Smooth muscle cell (in vitro differentiated cells): ENCODE results near the gene EVX2. TPM values are rescaled to one million over a fixed set of nuclear protein-coding genes. Genes with fewer than 3 reads are reported as not detected.
A peak's percentile ranks its signal among the peaks of the same experiment; 100 is the strongest.

Experiments used
- DNase-seq: peaks from one replicate; lab custom pipeline; 2025; ENCODE audit not compliant: unreplicated experiment; lab: John Stamatoyannopoulos, UW
- H2AFZ ChIP-seq: fragments of 200-600 bp; sonication (generic); 2 replicates; pipeline ENCODE4 v1.6.0; 2016; ENCODE audit warnings: antibody characterized with exemption, low read depth, mild to moderate bottlenecking
- H3F3A ChIP-seq: fragments of 200-600 bp; sonication (generic); 2 replicates; pipeline ENCODE4 v1.6.0; 2017; ENCODE audit warnings: antibody characterized with exemption, low read depth
- H3K27ac ChIP-seq: fragments of 200-600 bp; sonication (generic); 2 replicates; pipeline ENCODE4 v1.5.1; 2016; ENCODE audit warnings: low read depth, mild to moderate bottlenecking
- H3K27me3 ChIP-seq: fragments of 200-600 bp; sonication (generic); 2 replicates; pipeline ENCODE4 v1.6.1; 2016; ENCODE audit warnings: low read depth, mild to moderate bottlenecking
- H3K36me3 ChIP-seq: fragments of 200-600 bp; sonication (generic); 2 replicates; pipeline ENCODE4 v1.5.1; 2016; ENCODE audit warnings: low read depth
- H3K4me1 ChIP-seq: fragments of 200-600 bp; sonication (generic); 2 replicates; pipeline ENCODE4 v1.5.1; 2016; ENCODE audit warnings: low read depth
- H3K4me2 ChIP-seq: fragments of 200-600 bp; sonication (generic); 2 replicates; pipeline ENCODE4 v1.6.0; 2016; ENCODE audit warnings: mild to moderate bottlenecking
- H3K4me3 ChIP-seq: fragments of 200-600 bp; sonication (generic); 2 replicates; pipeline ENCODE4 v1.5.1; 2016; ENCODE audit warnings: mild to moderate bottlenecking
- H3K79me2 ChIP-seq: fragments of 200-600 bp; sonication (generic); 2 replicates; pipeline ENCODE4 v1.6.0; 2016; ENCODE audit warnings: low read depth, mild to moderate bottlenecking
- H3K9ac ChIP-seq: fragments of 200-600 bp; sonication (generic); 2 replicates; pipeline ENCODE4 v1.6.0; 2016; ENCODE audit warnings: low read depth
- H3K9me3 ChIP-seq: fragments of 200-600 bp; sonication (generic); replicated peaks from 2 replicates; pipeline ENCODE4 v1.5.1; 2016; ENCODE audit warnings: low read depth
- H4K20me1 ChIP-seq: fragments of 200-600 bp; sonication (generic); 2 replicates; pipeline ENCODE4 v1.6.0; 2016; ENCODE audit warnings: low read depth
- WGBS: methylation state at CpG from one replicate; pipeline ENCODE4 v1.1.7; 2016; ENCODE audit warnings: low lambda C conversion rate; 5-methylcytosine and 5-hydroxymethylcytosine counted together
- polyA plus RNA-seq: library from polyadenylated mRNA; unstranded; fragments of >200 nt; fragmentation: Nextera tagmentation; extraction: Ambion mirVana; gene quantifications from 2 replicates; pipeline ENCODE4 v1.2.1, GENCODE V29; 2016
- total RNA-seq: library from RNA; depleted of rRNA; stranded (reverse); fragments of >200 nt; gene quantifications from 2 replicates; pipeline ENCODE4 v1.2.3, GENCODE V29; 2014
- TF ChIP-seq, protein P1 (sequence below): fragments of 200-600 bp; sonication (generic); IDR thresholded peaks from 2 replicates; pipeline ENCODE4 v1.5.1; 2017; ENCODE audit warnings: borderline replicate concordance, mild to moderate bottlenecking, antibody characterized with exemption; ENCODE audit not compliant: insufficient read depth, poor library complexity, severe bottlenecking

EVX2 gene
- total and polyA plus RNA-seq, 2 experiments from 2014 or later, result 0.04 TPM; not detected in 1

DNA sequence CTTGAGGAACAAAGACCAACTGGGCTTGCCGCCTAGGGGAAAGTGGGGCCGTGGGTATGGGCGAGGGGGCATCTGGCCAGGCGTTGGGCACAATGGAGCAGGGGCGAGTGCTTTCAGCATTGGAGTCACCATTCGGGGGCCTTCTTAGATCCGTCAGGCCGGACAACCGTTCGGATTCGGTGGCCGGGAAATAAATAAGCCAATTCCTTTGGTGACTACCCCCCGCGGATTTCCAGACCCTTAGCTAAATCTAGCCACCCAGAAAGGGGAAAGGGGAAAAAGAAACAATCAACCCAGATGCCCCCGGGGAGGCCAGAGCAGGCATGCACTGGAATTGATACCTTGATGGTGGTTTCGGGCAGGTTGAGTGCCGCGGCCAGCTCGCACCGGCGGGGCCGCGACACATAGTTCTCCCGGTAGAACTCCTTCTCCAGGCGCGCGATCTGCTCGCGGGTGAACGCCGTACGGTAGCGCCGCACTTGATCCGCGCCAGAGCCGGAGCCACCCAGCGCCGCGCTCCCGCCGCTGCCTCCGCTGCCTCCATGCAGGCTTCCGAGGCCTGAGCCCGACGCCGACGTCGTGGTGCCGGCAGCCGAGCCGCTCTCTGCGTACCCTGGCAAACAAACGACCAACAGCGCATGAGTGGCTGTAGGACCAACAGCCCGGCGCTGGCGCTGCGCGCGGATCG, 1.8 kb downstream of the EVX2 start:
- Histone ChIP-seq H3K4me3 (peak overlapping the region; percentile 44), H3F3A (no peaks in the 10 kb centered on the region), H3K4me2 (peak overlapping the region; percentile 82), H3K36me3 (no peaks in the 10 kb centered on the region), H3K4me1 (peaks cover 22% of the 10 kb centered on the region), H3K9ac (no peak overlapping the region), H3K79me2 (no peaks in the 10 kb centered on the region), H2AFZ (no peak overlapping the region), H3K27me3 (peaks cover 97% of the 10 kb centered on the region), H3K27ac (no peak overlapping the region), H3K9me3 (no peaks in the 10 kb centered on the region), H4K20me1 (no peaks in the 10 kb centered on the region)
- TF ChIP-seq, protein P1, sequence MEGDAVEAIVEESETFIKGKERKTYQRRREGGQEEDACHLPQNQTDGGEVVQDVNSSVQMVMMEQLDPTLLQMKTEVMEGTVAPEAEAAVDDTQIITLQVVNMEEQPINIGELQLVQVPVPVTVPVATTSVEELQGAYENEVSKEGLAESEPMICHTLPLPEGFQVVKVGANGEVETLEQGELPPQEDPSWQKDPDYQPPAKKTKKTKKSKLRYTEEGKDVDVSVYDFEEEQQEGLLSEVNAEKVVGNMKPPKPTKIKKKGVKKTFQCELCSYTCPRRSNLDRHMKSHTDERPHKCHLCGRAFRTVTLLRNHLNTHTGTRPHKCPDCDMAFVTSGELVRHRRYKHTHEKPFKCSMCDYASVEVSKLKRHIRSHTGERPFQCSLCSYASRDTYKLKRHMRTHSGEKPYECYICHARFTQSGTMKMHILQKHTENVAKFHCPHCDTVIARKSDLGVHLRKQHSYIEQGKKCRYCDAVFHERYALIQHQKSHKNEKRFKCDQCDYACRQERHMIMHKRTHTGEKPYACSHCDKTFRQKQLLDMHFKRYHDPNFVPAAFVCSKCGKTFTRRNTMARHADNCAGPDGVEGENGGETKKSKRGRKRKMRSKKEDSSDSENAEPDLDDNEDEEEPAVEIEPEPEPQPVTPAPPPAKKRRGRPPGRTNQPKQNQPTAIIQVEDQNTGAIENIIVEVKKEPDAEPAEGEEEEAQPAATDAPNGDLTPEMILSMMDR, result no peak
- no peak for DNase-seq
- WGBS, result 1% methylated on average over 61 of the region's 62 CpGs

DNA sequence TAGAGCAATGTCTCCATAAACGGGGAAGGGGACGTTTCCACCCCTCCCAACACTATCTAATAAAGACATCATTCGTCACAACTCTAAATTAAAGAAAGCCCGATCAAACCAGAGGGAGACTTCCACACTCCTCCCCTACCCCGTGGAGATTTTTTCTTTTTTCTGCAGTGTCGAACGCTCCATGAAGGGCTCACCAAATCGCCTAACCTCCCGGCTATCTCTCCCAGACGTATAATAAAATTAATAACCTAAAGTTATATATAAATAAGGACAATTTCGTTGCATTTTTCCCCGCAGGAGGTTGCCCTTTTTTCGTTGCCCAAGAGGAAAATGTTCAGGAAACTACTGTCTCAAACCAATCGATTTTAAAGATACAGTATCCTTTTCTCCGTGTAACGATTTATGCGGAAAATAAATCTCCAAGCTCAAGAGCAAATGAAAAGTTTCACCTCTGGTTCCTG, 2.4 kb downstream of the EVX2 start:
- DNase-seq, result no peak
- no peak overlapping the region for H2AFZ ChIP-seq
- H3K9ac ChIP-seq, result no peak overlapping the region
- H3K4me3 ChIP-seq, result peak overlapping the region; percentile 44
- H3K4me2 ChIP-seq, result no peak overlapping the region
- no peaks in the 10 kb centered on the region for H3K79me2 ChIP-seq
- H3K4me1 ChIP-seq, result peaks cover 22% of the 10 kb centered on the region
- WGBS, result 13% methylated on average over 17 of the region's 17 CpGs
- no peaks in the 10 kb centered on the region for H4K20me1 ChIP-seq
- H3K9me3 ChIP-seq, result no peaks in the 10 kb centered on the region
- no peak overlapping the region for H3K27ac ChIP-seq
- H3K36me3 ChIP-seq, result no peaks in the 10 kb centered on the region
- H3K27me3 ChIP-seq, result peaks cover 97% of the 10 kb centered on the region
- TF ChIP-seq, protein P1, result no peak
- no peaks in the 10 kb centered on the region for H3F3A ChIP-seq

DNA sequence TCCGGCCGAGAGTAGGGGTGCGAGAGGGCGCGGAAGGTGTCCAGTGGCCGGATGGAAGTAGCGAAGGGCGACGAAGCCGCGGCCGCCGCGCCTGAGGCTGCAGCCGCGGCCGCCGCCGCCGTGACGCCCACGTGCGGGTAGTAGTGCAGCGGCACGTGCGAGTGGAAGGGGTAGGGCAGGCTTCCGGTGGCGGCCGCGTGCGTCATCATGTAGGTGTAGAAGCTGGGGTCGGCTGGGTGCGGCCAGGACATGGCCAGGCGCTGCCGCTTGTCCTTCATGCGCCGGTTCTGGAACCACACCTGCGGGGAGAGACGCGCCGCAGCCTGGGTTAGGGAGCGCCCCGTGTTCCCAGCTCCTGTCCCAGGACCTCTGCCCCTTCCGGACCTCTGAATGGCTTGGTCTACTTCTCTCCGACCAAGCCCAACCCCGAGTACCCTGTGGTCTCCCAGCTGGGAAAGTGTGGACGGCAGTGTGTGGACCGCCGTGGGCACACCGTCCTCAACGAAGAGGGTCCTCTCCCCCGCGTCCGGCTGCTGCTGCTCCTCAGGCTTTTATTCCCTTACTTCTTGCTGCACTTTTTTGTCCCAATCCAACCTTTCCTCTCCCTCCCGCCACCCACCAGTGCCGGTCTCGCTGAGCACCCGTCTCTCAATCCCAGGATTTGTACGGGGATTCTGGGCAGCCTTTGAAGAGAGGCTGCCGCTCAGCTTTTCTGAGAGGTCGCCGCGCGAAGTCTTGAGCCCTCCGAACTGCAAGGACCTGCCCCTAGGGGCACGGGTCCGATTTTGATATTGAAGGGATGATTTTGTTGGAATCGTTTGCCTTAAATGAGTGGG, 3.0 kb downstream of the EVX2 start:
- H2AFZ ChIP-seq, result no peak overlapping the region
- no peaks in the 10 kb centered on the region for H3K9me3 ChIP-seq
- no peak overlapping the region for H3K9ac ChIP-seq
- H3K79me2 ChIP-seq, result no peaks in the 10 kb centered on the region
- H3K4me1 ChIP-seq, result peaks cover 18% of the 10 kb centered on the region
- peak overlapping the region; percentile 44 for H3K4me3 ChIP-seq
- WGBS, result 3% methylated on average over 59 of the region's 68 CpGs
- DNase-seq, result no peak
- TF ChIP-seq, protein P1, result no peak
- peaks cover 97% of the 10 kb centered on the region for H3K27me3 ChIP-seq
- H3K4me2 ChIP-seq, result peak overlapping the region; percentile 79
- no peaks in the 10 kb centered on the region for H4K20me1 ChIP-seq
- no peaks in the 10 kb centered on the region for H3F3A ChIP-seq
- H3K36me3 ChIP-seq, result no peaks in the 10 kb centered on the region
- H3K27ac ChIP-seq, result no peak overlapping the region
